ENCODE results near the gene PACRGL.
"Not testable (repeated sequence)": the region's sequence is repeated elsewhere in the genome, so short reads cannot be mapped to it uniquely, and the experiment has no call there.

The PACRGL gene

GRCh38 chr4:20752641-20753040 is 52.4 kb downstream of the PACRGL start:
- no peaks in the 10 kb centered on the region for H3K27me3 ChIP-seq (ENCODE audit: insufficient read depth, low read length)
- H3K36me3 ChIP-seq (ENCODE audit: insufficient read depth, low read length) = peaks cover 13% of the 10 kb centered on the region
- H3K9me3 ChIP-seq (ENCODE audit: low read length) = no peaks in the 10 kb centered on the region

GRCh38 chr4:20754036-20754435 is 53.8 kb downstream of the PACRGL start:
- no peaks in the 10 kb centered on the region for H3K27me3 ChIP-seq (ENCODE audit: insufficient read depth, low read length)
- H3K4me3 ChIP-seq (ENCODE audit: low read length) = no peak overlapping the region
- peaks cover 13% of the 10 kb centered on the region for H3K36me3 ChIP-seq (ENCODE audit: insufficient read depth, low read length)
- no peaks in the 10 kb centered on the region for H3K4me1 ChIP-seq (ENCODE audit: insufficient read depth, low read length)
- H3K9me3 ChIP-seq (ENCODE audit: low read length) = no peaks in the 10 kb centered on the region
- no peak overlapping the region for H2AFZ ChIP-seq (ENCODE audit: low read depth, low read length)

More at GRCh38 chr4:20752641-20753040, 52.4 kb downstream of the PACRGL start:
- no peak overlapping the region for H3K4me3 ChIP-seq (ENCODE audit: low read length)
- no peaks in the 10 kb centered on the region for H3K4me1 ChIP-seq (ENCODE audit: insufficient read depth, low read length)
- no peak overlapping the region for H2AFZ ChIP-seq (ENCODE audit: low read depth, low read length)

- Histone ChIP-seq H3K27me3 (ENCODE audit: insufficient read depth, low read length) (no peaks in the 10 kb centered on the region), H3K4me1 (ENCODE audit: insufficient read depth, low read length) (no peaks in the 10 kb centered on the region), H2AFZ (ENCODE audit: low read depth, low read length) (no peak overlapping the region), H3K36me3 (ENCODE audit: insufficient read depth, low read length) (no peaks in the 10 kb centered on the region), H3K9me3 (ENCODE audit: low read length) (no peaks in the 10 kb centered on the region), H3K4me3 (ENCODE audit: low read length) (no peak overlapping the region)
Measured at GRCh38 chr4:20760053-20760452, 59.8 kb downstream of the PACRGL start.

GRCh38 chr4:20761382-20761781 is 61.1 kb downstream of the PACRGL start:
- H3K27me3 ChIP-seq (ENCODE audit: insufficient read depth, low read length) = no peaks in the 10 kb centered on the region
- H3K4me3 ChIP-seq (ENCODE audit: low read length) = no peak overlapping the region
- H3K9me3 ChIP-seq (ENCODE audit: low read length) = no peaks in the 10 kb centered on the region
- H3K4me1 ChIP-seq (ENCODE audit: insufficient read depth, low read length) = no peaks in the 10 kb centered on the region
- H2AFZ ChIP-seq (ENCODE audit: low read depth, low read length) = no peak overlapping the region
- no peaks in the 10 kb centered on the region for H3K36me3 ChIP-seq (ENCODE audit: insufficient read depth, low read length)

- H3K27me3 ChIP-seq (ENCODE audit: insufficient read depth, low read length) = no peaks in the 10 kb centered on the region
- H3K4me3 ChIP-seq (ENCODE audit: low read length) = no peak overlapping the region
- H2AFZ ChIP-seq (ENCODE audit: low read depth, low read length) = no peak overlapping the region
- no peaks in the 10 kb centered on the region for H3K36me3 ChIP-seq (ENCODE audit: insufficient read depth, low read length)
- no peaks in the 10 kb centered on the region for H3K4me1 ChIP-seq (ENCODE audit: insufficient read depth, low read length)
- no peaks in the 10 kb centered on the region for H3K9me3 ChIP-seq (ENCODE audit: low read length)
Measured at GRCh38 chr4:20761826-20762225, 61.6 kb downstream of the PACRGL start.

- Histone ChIP-seq H2AFZ (ENCODE audit: low read depth, low read length) (no peak overlapping the region), H3K36me3 (ENCODE audit: insufficient read depth, low read length) (no peaks in the 10 kb centered on the region), H3K9me3 (ENCODE audit: low read length) (no peaks in the 10 kb centered on the region), H3K4me3 (ENCODE audit: low read length) (no peak overlapping the region), H3K27me3 (ENCODE audit: insufficient read depth, low read length) (no peaks in the 10 kb centered on the region), H3K4me1 (ENCODE audit: insufficient read depth, low read length) (no peaks in the 10 kb centered on the region)
Measured at GRCh38 chr4:20764366-20764992, 64.2 kb downstream of the PACRGL start.

GRCh38 chr4:20773144-20773997 is 73.1 kb downstream of the PACRGL start:
- Histone ChIP-seq H3K9me3 (ENCODE audit: low read length) (no peaks in the 10 kb centered on the region), H3K27me3 (ENCODE audit: insufficient read depth, low read length) (no peaks in the 10 kb centered on the region), H3K4me3 (ENCODE audit: low read length) (no peak overlapping the region), H3K36me3 (ENCODE audit: insufficient read depth, low read length) (no peaks in the 10 kb centered on the region), H2AFZ (ENCODE audit: low read depth, low read length) (no peak overlapping the region), H3K4me1 (ENCODE audit: insufficient read depth, low read length) (no peaks in the 10 kb centered on the region)

- H3K36me3 ChIP-seq (ENCODE audit: insufficient read depth, low read length) = no peaks in the 10 kb centered on the region
Measured at GRCh38 chr4:20778896-20779295, 78.6 kb downstream of the PACRGL start.

GRCh38 chr4:20783134-20783533 is 82.9 kb downstream of the PACRGL start:
- not testable (repeated sequence) for H3K36me3 ChIP-seq (ENCODE audit: insufficient read depth, low read length); H3K4me1 ChIP-seq (ENCODE audit: insufficient read depth, low read length); H3K27me3 ChIP-seq (ENCODE audit: insufficient read depth, low read length); H3K9me3 ChIP-seq (ENCODE audit: low read length); H3K4me3 ChIP-seq (ENCODE audit: low read length); H2AFZ ChIP-seq (ENCODE audit: low read depth, low read length)

More at GRCh38 chr4:20778896-20779295, 78.6 kb downstream of the PACRGL start:
- H3K4me1 ChIP-seq (ENCODE audit: insufficient read depth, low read length) = no peaks in the 10 kb centered on the region
- H2AFZ ChIP-seq (ENCODE audit: low read depth, low read length) = no peak overlapping the region
- H3K27me3 ChIP-seq (ENCODE audit: insufficient read depth, low read length) = no peaks in the 10 kb centered on the region
- peaks cover 10% of the 10 kb centered on the region for H3K9me3 ChIP-seq (ENCODE audit: low read length)
- H3K4me3 ChIP-seq (ENCODE audit: low read length) = no peak overlapping the region

GRCh38 chr4:20787940-20788665 is 87.8 kb downstream of the PACRGL start:
- Histone ChIP-seq H3K27me3 (ENCODE audit: insufficient read depth, low read length) (no peaks in the 10 kb centered on the region), H3K4me1 (ENCODE audit: insufficient read depth, low read length) (no peaks in the 10 kb centered on the region), H3K9me3 (ENCODE audit: low read length) (no peaks in the 10 kb centered on the region), H3K36me3 (ENCODE audit: insufficient read depth, low read length) (no peaks in the 10 kb centered on the region), H2AFZ (ENCODE audit: low read depth, low read length) (no peak overlapping the region), H3K4me3 (ENCODE audit: low read length) (no peak overlapping the region)
